ENCODE measurements around the gene GATB. TPM values are rescaled to one million over a fixed set of nuclear protein-coding genes. Genes with fewer than 3 reads are reported as not detected.

Gene GATB
- total RNA-seq, 1 experiment from 2014 or later = 21.2 TPM

- TF ChIP-seq, protein P1, sequence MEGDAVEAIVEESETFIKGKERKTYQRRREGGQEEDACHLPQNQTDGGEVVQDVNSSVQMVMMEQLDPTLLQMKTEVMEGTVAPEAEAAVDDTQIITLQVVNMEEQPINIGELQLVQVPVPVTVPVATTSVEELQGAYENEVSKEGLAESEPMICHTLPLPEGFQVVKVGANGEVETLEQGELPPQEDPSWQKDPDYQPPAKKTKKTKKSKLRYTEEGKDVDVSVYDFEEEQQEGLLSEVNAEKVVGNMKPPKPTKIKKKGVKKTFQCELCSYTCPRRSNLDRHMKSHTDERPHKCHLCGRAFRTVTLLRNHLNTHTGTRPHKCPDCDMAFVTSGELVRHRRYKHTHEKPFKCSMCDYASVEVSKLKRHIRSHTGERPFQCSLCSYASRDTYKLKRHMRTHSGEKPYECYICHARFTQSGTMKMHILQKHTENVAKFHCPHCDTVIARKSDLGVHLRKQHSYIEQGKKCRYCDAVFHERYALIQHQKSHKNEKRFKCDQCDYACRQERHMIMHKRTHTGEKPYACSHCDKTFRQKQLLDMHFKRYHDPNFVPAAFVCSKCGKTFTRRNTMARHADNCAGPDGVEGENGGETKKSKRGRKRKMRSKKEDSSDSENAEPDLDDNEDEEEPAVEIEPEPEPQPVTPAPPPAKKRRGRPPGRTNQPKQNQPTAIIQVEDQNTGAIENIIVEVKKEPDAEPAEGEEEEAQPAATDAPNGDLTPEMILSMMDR (conservative IDR thresholded peaks at IDR 0.05) = no peak
- H3T11ph ChIP-seq (ENCODE audit: low read length) = no peak overlapping the region
- H3K4ac ChIP-seq (ENCODE audit: low read depth, low read length) = no peak overlapping the region
- no peaks in the 10 kb centered on the region for H3K4me1 Mint-ChIP-seq
- no peaks in the 10 kb centered on the region for H4K20me1 ChIP-seq (ENCODE audit: control insufficient read depth, insufficient read depth, insufficient read length)
- no peaks in the 10 kb centered on the region for H3K4me1 ChIP-seq (ENCODE audit: insufficient read depth, low read length)
- no peak overlapping the region for H3K4me3 Mint-ChIP-seq
- H3K18ac ChIP-seq (ENCODE audit: insufficient read length, low read depth, low read length) = no peak overlapping the region
- H3K9me3 Mint-ChIP-seq = no peaks in the 10 kb centered on the region
- H3K79me2 ChIP-seq (ENCODE audit: insufficient read depth, low read length) = no peaks in the 10 kb centered on the region
- H2BK20ac ChIP-seq (ENCODE audit: low read depth, low read length, poor library complexity, severe bottlenecking) = no peak overlapping the region
- H3K4me2 ChIP-seq (ENCODE audit: insufficient read depth, insufficient read length, low read length) = no peak overlapping the region
- peaks cover 4 to 22% (median 13%) of the 10 kb centered on the region in 3 experiments; a peak in 6 of 7 replicates for H3K36me3 Mint-ChIP-seq (ENCODE audit: insufficient read depth in 1 of 3, low read depth in 3 of 3)
- no peak overlapping the region for H2BK15ac ChIP-seq (ENCODE audit: low read depth, low read length)
- H3K23ac ChIP-seq (ENCODE audit: insufficient read length, low read depth, low read length) = no peak overlapping the region
- H2BK5ac ChIP-seq (ENCODE audit: insufficient read length, low read length) = no peak overlapping the region
- H3K27me3 Mint-ChIP-seq (ENCODE audit: low read depth) = no peaks in the 10 kb centered on the region
- no peak overlapping the region for H4K5ac ChIP-seq (ENCODE audit: insufficient read length, low read depth, low read length)
- no peaks in the 10 kb centered on the region for H3K27me3 ChIP-seq (ENCODE audit: insufficient read depth, low read length)
- no peak overlapping the region for H2BK12ac ChIP-seq (ENCODE audit: insufficient read length, low read depth, low read length)
- H3K23me2 ChIP-seq (ENCODE audit: insufficient read length, low read depth, low read length, poor library complexity, severe bottlenecking) = no peaks in the 10 kb centered on the region
- H3K14ac ChIP-seq (ENCODE audit: insufficient read depth, low read length) = no peak overlapping the region
- H3K9ac ChIP-seq (ENCODE audit: extremely low read depth, insufficient read length, low read length) = no peak overlapping the region
- no peak overlapping the region; a peak in 1 of 7 replicates for H3K27ac Mint-ChIP-seq
- H3K79me1 ChIP-seq (ENCODE audit: insufficient read depth, low read depth, low read length, poor library complexity, severe bottlenecking) = no peaks in the 10 kb centered on the region
- no peak overlapping the region for H3K27ac ChIP-seq (ENCODE audit: insufficient read length, low read depth, low read length)
- H4K91ac ChIP-seq (ENCODE audit: insufficient read length, low read depth, low read length) = no peak overlapping the region
- no peak for DNase-seq
- no peak overlapping the region for H2AFZ ChIP-seq (ENCODE audit: low read length)
- H2BK120ac ChIP-seq (ENCODE audit: low read depth, low read length, poor library complexity, severe bottlenecking) = no peak overlapping the region
- WGBS (ENCODE audit: extremely low coverage, insufficient read length, low lambda C conversion rate) = no CpG with 5 or more reads among the region's 8 CpGs
- no peak overlapping the region for H3K56ac ChIP-seq (ENCODE audit: insufficient read length, low read depth, low read length)
- H4K8ac ChIP-seq (replicated peaks; ENCODE audit: insufficient read length, low read depth, low read length) = no peak overlapping the region
- no peaks in the 10 kb centered on the region for H3K9me3 ChIP-seq (ENCODE audit: control insufficient read depth, low read depth, low read length)
- no peak overlapping the region for H2AK5ac ChIP-seq (ENCODE audit: insufficient read length, low read length)
These were observed 104.7 kb downstream of the GATB start for GRCh38 chr4:151656058-151656457.

Measured in H9 (cell line).